Neural cell (in vitro differentiated cells): Measurements from ENCODE around the gene PLCB1. TPM values are rescaled to one million over a fixed set of nuclear protein-coding genes. Genes with fewer than 3 reads are reported as not detected.

ENCODE experiments used
- H2AFZ ChIP-seq: fragments of 200-600, 300-800 bp; sonication (generic), shearing (Covaris generic); 2 replicates; pipeline ENCODE4 v1.6.0; 2014; ENCODE audit warnings: low read depth, mild to moderate bottlenecking, antibody characterized with exemption, low read length, moderate library complexity
- H3F3A ChIP-seq: fragments of 200-600 bp; shearing (Covaris generic); 2 replicates; pipeline ENCODE4 v1.6.1; 2016; ENCODE audit warnings: mild to moderate bottlenecking, moderate library complexity, mixed read lengths, antibody characterized with exemption, low read length; ENCODE audit not compliant: insufficient read depth, poor library complexity, severe bottlenecking
- H3K27ac ChIP-seq: fragments of 200-600, 300-800 bp; sonication (generic), shearing (Covaris generic); 2 replicates; pipeline ENCODE4 v1.5.1; 2014; ENCODE audit warnings: mild to moderate bottlenecking, low read length, moderate library complexity
- H3K27me3 ChIP-seq: fragments of 300-800, 200-600 bp; sonication (generic), shearing (Covaris generic); 2 replicates; pipeline ENCODE4 v1.6.0; 2014; ENCODE audit warnings: mild to moderate bottlenecking, low read depth, low read length, moderate library complexity; ENCODE audit not compliant: insufficient read depth
- H3K36me3 ChIP-seq: fragments of 300-800, 200-600 bp; sonication (generic), shearing (Covaris generic); 2 replicates; pipeline ENCODE4 v1.5.1; 2014; ENCODE audit warnings: mild to moderate bottlenecking, antibody characterized with exemption, low read length, moderate library complexity; ENCODE audit not compliant: insufficient read depth
- H3K4me2 ChIP-seq: fragments of 300-800, 200-600 bp; sonication (generic), shearing (Covaris generic); 2 replicates; pipeline ENCODE4 v1.6.0; 2014; ENCODE audit warnings: mild to moderate bottlenecking, low read length
- H3K4me3 ChIP-seq: fragments of 300-800, 200-600 bp; sonication (generic), shearing (Covaris generic); 2 replicates; pipeline ENCODE4 v1.5.1; 2014; ENCODE audit warnings: mild to moderate bottlenecking, low read length, moderate library complexity
- H3K79me2 ChIP-seq: fragments of 200-600 bp; shearing (Covaris generic); replicated peaks from 2 replicates; pipeline ENCODE4 v1.6.0; 2014; ENCODE audit warnings: mild to moderate bottlenecking, low read length, moderate library complexity; ENCODE audit not compliant: insufficient read depth
- H3K9ac ChIP-seq: fragments of 300-800, 200-600 bp; sonication (generic), shearing (Covaris generic); 2 replicates; pipeline ENCODE4 v1.6.1; 2016; ENCODE audit warnings: mild to moderate bottlenecking, low read length, mixed read lengths
- H3K9me2 ChIP-seq: fragments of 200-600 bp; shearing (Covaris generic); 2 replicates; pipeline ENCODE4 v1.6.1; 2016; ENCODE audit warnings: mild to moderate bottlenecking, low read length, mixed read lengths; ENCODE audit not compliant: insufficient read depth
- H3K9me3 ChIP-seq: fragments of 200-600, 300-800 bp; sonication (generic), shearing (Covaris generic); 2 replicates; pipeline ENCODE4 v1.6.1; 2016; ENCODE audit warnings: mild to moderate bottlenecking, mixed run types, low read length, moderate library complexity, mixed read lengths
- H4K20me1 ChIP-seq: fragments of 200-600 bp; shearing (Covaris generic); 2 replicates; pipeline ENCODE4 v1.6.1; 2016; ENCODE audit warnings: mild to moderate bottlenecking, mixed run types; ENCODE audit not compliant: insufficient read depth
- CTCF ChIP-seq: fragments of 450-650 bp; IDR thresholded peaks from 2 replicates; pipeline ENCODE4 v1.5.1; 2014; ENCODE audit warnings: antibody characterized with exemption, mild to moderate bottlenecking, moderate library complexity; ENCODE audit not compliant: poor library complexity, severe bottlenecking
- EP300 ChIP-seq: fragments of 450-650 bp; conservative IDR thresholded peaks from 2 replicates; pipeline ENCODE4 v1.6.1; 2014; ENCODE audit warnings: antibody characterized with exemption, mild to moderate bottlenecking, moderate library complexity; ENCODE audit not compliant: poor library complexity, severe bottlenecking
- EZH2 ChIP-seq: fragments of 200-600, 300-800 bp; shearing (Covaris generic), sonication (generic); IDR thresholded peaks from 2 replicates; pipeline ENCODE4 v1.6.1; 2014; ENCODE audit warnings: antibody characterized with exemption, low read length, borderline replicate concordance, mild to moderate bottlenecking; ENCODE audit not compliant: insufficient read depth, poor library complexity, severe bottlenecking
- MXI1 ChIP-seq: fragments of 450-650 bp; conservative IDR thresholded peaks from 2 replicates; pipeline ENCODE4 v1.6.1; 2014; ENCODE audit warnings: antibody characterized with exemption, mild to moderate bottlenecking; ENCODE audit not compliant: poor library complexity, severe bottlenecking
- POLR2AphosphoS5 ChIP-seq: IDR thresholded peaks from 2 replicates; pipeline ENCODE4 v1.6.1; 2012
- RAD21 ChIP-seq: fragments of 450-650 bp; conservative IDR thresholded peaks from 2 replicates; pipeline ENCODE4 v1.6.1; 2014; ENCODE audit warnings: antibody characterized with exemption, mild to moderate bottlenecking, moderate library complexity
- REST ChIP-seq: IDR thresholded peaks from 2 replicates; pipeline ENCODE4 v1.6.1; 2012; ENCODE audit warnings: borderline replicate concordance
- SMC3 ChIP-seq: fragments of 450-650 bp; conservative IDR thresholded peaks from 2 replicates; pipeline ENCODE4 v1.6.1; 2014; ENCODE audit warnings: antibody characterized with exemption, mild to moderate bottlenecking, moderate library complexity; ENCODE audit not compliant: poor library complexity
- TAF1 ChIP-seq: IDR thresholded peaks from 2 replicates; pipeline ENCODE4 v1.6.1; 2012; ENCODE audit warnings: low read depth
- polyA plus RNA-seq: library from polyadenylated mRNA; depleted of rRNA; stranded (reverse); fragments of >200 nt; gene quantifications from 2 replicates; pipeline ENCODE4 v1.2.3, GENCODE V29; 2014

Gene PLCB1
- polyA plus RNA-seq, 1 donor from 2014 or later, result 11.4 TPM

- TF ChIP-seq SMC3, result no peak
- no peak for TF ChIP-seq EZH2
- TF ChIP-seq POLR2AphosphoS5, result no peak
- no peak for TF ChIP-seq REST
- no peak for TF ChIP-seq MXI1
- TF ChIP-seq CTCF, result no peak
- TF ChIP-seq RAD21, result no peak
- no peak for TF ChIP-seq EP300
- TF ChIP-seq TAF1, result no peak
- no peak overlapping the region for H3K4me2 ChIP-seq
- H3K36me3 ChIP-seq, result no peaks in the 10 kb centered on the region
- H3F3A ChIP-seq, result no peaks in the 10 kb centered on the region
- H2AFZ ChIP-seq, result no peak overlapping the region
- H3K27me3 ChIP-seq, result no peaks in the 10 kb centered on the region
- no peak overlapping the region for H3K9ac ChIP-seq
- H3K9me2 ChIP-seq, result no peaks in the 10 kb centered on the region
- H3K4me3 ChIP-seq, result no peak overlapping the region
- H4K20me1 ChIP-seq, result no peaks in the 10 kb centered on the region
- H3K27ac ChIP-seq, result no peak overlapping the region
- no peaks in the 10 kb centered on the region for H3K9me3 ChIP-seq
- H3K79me2 ChIP-seq, result no peaks in the 10 kb centered on the region
Observed at GRCh38 chr20:8476021-8476420, 344.0 kb downstream of the PLCB1 start.

GRCh38 chr20:8480597-8480996 is 348.5 kb downstream of the PLCB1 start:
- Histone ChIP-seq H3K4me3 (no peak overlapping the region), H3K27me3 (no peaks in the 10 kb centered on the region), H3K79me2 (no peaks in the 10 kb centered on the region), H2AFZ (no peak overlapping the region), H3K9ac (no peak overlapping the region), H4K20me1 (no peaks in the 10 kb centered on the region), H3K36me3 (no peaks in the 10 kb centered on the region), H3K9me2 (no peaks in the 10 kb centered on the region), H3K9me3 (no peaks in the 10 kb centered on the region), H3F3A (no peaks in the 10 kb centered on the region), H3K27ac (no peak overlapping the region), H3K4me2 (no peak overlapping the region)
- TF ChIP-seq TAF1 (no peak), EZH2 (no peak), SMC3 (no peak)

- no peak overlapping the region for H3K4me3 ChIP-seq
- TF ChIP-seq RAD21, result no peak
- H3K27me3 ChIP-seq, result no peaks in the 10 kb centered on the region
Observed at GRCh38 chr20:8487696-8488095, 355.6 kb downstream of the PLCB1 start.

More at GRCh38 chr20:8487696-8488095, 355.6 kb downstream of the PLCB1 start:
- no peaks in the 10 kb centered on the region for H4K20me1 ChIP-seq
- H3K79me2 ChIP-seq, result no peaks in the 10 kb centered on the region
- H3K9me2 ChIP-seq, result no peaks in the 10 kb centered on the region
- no peak overlapping the region for H3K27ac ChIP-seq
- no peak overlapping the region for H2AFZ ChIP-seq
- H3K9ac ChIP-seq, result no peak overlapping the region
- H3K4me2 ChIP-seq, result no peak overlapping the region
- H3K36me3 ChIP-seq, result no peaks in the 10 kb centered on the region
- no peaks in the 10 kb centered on the region for H3K9me3 ChIP-seq
- H3F3A ChIP-seq, result no peaks in the 10 kb centered on the region
